ENCODE results near the gene CCDC88C.

The CCDC88C gene

GRCh38 chr14:91324606-91325575 is 92.7 kb downstream of the CCDC88C start:
- no peak for DNase-seq

GRCh38 chr14:91323671-91324605 is 93.7 kb downstream of the CCDC88C start:
- DNase-seq: peak; percentile 4 to 61

GRCh38 chr14:91323031-91323430 is 94.6 kb downstream of the CCDC88C start:
- DNase-seq: no peak

- DNase-seq: no peak
Measured at GRCh38 chr14:91322623-91323022, 95.0 kb downstream of the CCDC88C start.

- DNase-seq: no peak
Measured at GRCh38 chr14:91321131-91321530, 96.5 kb downstream of the CCDC88C start.

- DNase-seq: no peak
Measured at GRCh38 chr14:91320266-91320665, 97.4 kb downstream of the CCDC88C start.

- no peak for DNase-seq
Measured at GRCh38 chr14:91318911-91319310, 98.7 kb downstream of the CCDC88C start.

GRCh38 chr14:91317381-91318308 is 100.0 kb downstream of the CCDC88C start:
- DNase-seq: no peak

GRCh38 chr14:91316761-91317160 is 100.9 kb downstream of the CCDC88C start:
- DNase-seq: no peak

- DNase-seq: no peak
Measured at GRCh38 chr14:91315844-91316267, 101.8 kb downstream of the CCDC88C start.

GRCh38 chr14:91313852-91314251 is 103.8 kb downstream of the CCDC88C start:
- DNase-seq: no peak

GRCh38 chr14:91313154-91313850 is 104.3 kb downstream of the CCDC88C start:
- DNase-seq: no peak

GRCh38 chr14:91311284-91311662 is 106.3 kb downstream of the CCDC88C start:
- no peak for DNase-seq

GRCh38 chr14:91310606-91311283 is 106.9 kb downstream of the CCDC88C start:
- no peak for DNase-seq

GRCh38 chr14:91309756-91310280 is 107.8 kb downstream of the CCDC88C start:
- no peak for DNase-seq

- DNase-seq: no peak
Measured at GRCh38 chr14:91308337-91308736, 109.3 kb downstream of the CCDC88C start.

- DNase-seq: no peak
Measured at GRCh38 chr14:91307652-91308051, 110.0 kb downstream of the CCDC88C start.

GRCh38 chr14:91307046-91307445 is 110.6 kb downstream of the CCDC88C start:
- DNase-seq: no peak

- DNase-seq: no peak
Measured at GRCh38 chr14:91306547-91306946, 111.1 kb downstream of the CCDC88C start.

- DNase-seq: no peak
Measured at GRCh38 chr14:91305650-91306431, 111.8 kb downstream of the CCDC88C start.
